GM12891 (cell line): ENCODE measurements around the gene C1orf122.

Experiments used
- DNase-seq: peaks from one replicate; pipeline ENCODE4 v3.0.0; 2011; ENCODE audit warnings: low spot score; ENCODE audit not compliant: insufficient read length
- FAIRE-seq: peaks from 2 replicates; lab custom pipeline; 2011; peaks lifted over from hg19 to GRCh38; lab: Jason Lieb, UNC
- PAX5 ChIP-seq: IDR thresholded peaks from 2 replicates; pipeline ENCODE4 v1.6.1; 2011; ENCODE audit warnings: low read length, moderate library complexity, mild to moderate bottlenecking; ENCODE audit not compliant: insufficient read depth, severe bottlenecking
- POLR2A ChIP-seq: IDR thresholded peaks from 2 replicates; pipeline ENCODE4 v1.6.1; 2011; ENCODE audit warnings: low read depth, low read length, control low read depth
- POLR2AphosphoS5 ChIP-seq: IDR thresholded peaks from 2 replicates; pipeline ENCODE4 v1.6.1; 2011; ENCODE audit warnings: low read depth, low read length, control low read depth
- POU2F2 ChIP-seq: IDR thresholded peaks from 2 replicates; pipeline ENCODE4 v1.6.1; 2011; ENCODE audit warnings: low read depth, mild to moderate bottlenecking, control low read depth, low read length, moderate library complexity
- SPI1 ChIP-seq: IDR thresholded peaks from 2 replicates; pipeline ENCODE4 v1.6.1; 2011; ENCODE audit warnings: low read depth, low read length, control low read depth
- TAF1 ChIP-seq: IDR thresholded peaks from 2 replicates; pipeline ENCODE4 v1.6.1; 2011; ENCODE audit warnings: low read depth, low read length, control low read depth

Gene C1orf122

GRCh38 chr1:37795340-37796125, 12.1 kb upstream of the C1orf122 start:
- peak; percentile 61 for FAIRE-seq
- DNase-seq = peak; percentile 42
- TF ChIP-seq TAF1 (no peak), POU2F2 (no peak), PAX5 (no peak), SPI1 (no peak), POLR2A (no peak), POLR2AphosphoS5 (no peak)

DNA sequence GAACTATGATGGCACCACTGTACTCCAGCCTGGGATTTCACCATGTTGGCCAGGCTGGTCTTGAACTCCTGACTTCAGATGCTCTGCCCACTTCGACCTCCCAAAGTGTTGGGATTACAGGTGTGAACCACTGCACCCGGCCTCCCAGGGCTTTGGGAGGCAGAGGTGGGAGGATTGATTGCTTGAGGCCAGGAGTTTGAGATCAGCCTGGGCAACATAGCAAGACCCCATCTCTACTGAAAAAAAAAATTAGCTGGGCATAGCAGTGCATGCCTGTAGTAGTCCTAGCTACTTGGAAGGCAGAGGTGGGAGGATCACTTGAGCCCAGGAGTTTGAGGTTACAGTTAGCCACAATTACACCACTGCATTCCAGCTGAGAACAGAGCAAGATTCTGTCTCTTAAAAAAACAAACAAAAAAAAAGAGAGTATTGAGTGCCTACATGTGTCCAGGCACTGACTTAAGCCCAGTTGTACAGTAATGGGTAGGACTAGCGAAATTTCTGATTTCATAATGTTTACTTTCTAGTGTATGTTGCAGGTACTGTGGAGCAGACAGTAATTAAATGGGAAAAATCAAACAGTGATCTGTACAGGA, 9.7 kb upstream of the C1orf122 start:
- TF ChIP-seq POU2F2 (no peak), SPI1 (no peak), POLR2A (no peak), TAF1 (no peak), POLR2AphosphoS5 (no peak), PAX5 (no peak)

GRCh38 chr1:37802439-37802838, 5.2 kb upstream of the C1orf122 start:
- no peak for FAIRE-seq
- TF ChIP-seq POLR2AphosphoS5 (peak; percentile 51; the same call in 1 of the 2 replicates), POU2F2 (no peak)
- no peak for DNase-seq

More for the DNA sequence above, 9.7 kb upstream of the C1orf122 start:
- no peak for FAIRE-seq
- DNase-seq = no peak

GRCh38 chr1:37807220-37807554, 403 bp upstream of the C1orf122 start:
- TF ChIP-seq POLR2AphosphoS5 (no peak), POLR2A (no peak), TAF1 (no peak), POU2F2 (no peak), PAX5 (no peak), SPI1 (no peak)
- DNase-seq = no peak
- peak; percentile 35 for FAIRE-seq

DNA sequence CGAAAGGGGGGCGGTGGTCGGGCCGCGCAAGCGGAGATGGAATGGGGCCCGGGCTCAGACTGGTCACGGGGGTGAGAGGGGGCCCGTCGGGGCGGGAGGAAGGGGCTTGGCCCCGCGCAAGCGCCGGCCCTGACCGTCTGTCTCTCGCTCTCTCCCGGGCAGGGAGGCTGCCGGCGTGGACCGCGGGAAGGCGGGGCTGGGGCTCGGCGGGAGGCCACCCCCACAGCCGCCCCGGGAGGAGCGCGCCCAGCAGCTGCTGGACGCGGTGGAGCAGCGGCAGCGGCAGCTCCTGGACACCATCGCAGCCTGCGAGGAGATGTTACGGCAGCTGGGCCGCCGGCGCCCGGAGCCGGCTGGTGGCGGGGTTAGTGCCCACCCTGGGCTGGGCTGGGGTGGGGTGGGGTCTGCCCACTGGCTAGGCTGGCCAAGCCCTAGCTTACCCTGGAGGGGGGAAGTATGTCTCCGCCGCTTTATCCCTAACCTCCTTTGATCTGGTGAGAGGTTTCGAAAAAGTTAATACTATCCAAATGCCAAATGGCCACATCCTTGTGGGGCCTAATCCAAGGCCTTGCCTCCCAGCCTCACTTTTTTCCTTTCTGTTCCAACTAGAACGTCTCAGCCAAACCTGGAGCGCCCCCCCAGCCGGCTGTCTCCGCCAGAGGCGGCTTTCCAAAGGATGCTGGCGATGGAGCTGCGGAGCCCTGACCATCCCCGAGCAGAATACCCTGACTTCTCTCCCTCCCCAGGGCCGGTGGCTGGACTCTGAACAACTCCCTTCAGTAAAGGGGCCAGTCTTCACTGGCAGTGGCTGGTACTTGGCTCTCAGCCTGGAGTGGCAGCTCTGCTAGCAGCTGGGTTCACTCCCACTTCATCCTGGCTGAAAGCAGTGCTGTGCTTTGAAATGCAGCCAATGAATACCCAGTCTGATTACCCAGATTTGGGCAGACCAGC, 1.1 kb downstream of the C1orf122 start:
- no peak; the same call in 1 of the 2 replicates for TF ChIP-seq POLR2A
- peak; percentile 85 for FAIRE-seq
- DNase-seq = no peak

DNA sequence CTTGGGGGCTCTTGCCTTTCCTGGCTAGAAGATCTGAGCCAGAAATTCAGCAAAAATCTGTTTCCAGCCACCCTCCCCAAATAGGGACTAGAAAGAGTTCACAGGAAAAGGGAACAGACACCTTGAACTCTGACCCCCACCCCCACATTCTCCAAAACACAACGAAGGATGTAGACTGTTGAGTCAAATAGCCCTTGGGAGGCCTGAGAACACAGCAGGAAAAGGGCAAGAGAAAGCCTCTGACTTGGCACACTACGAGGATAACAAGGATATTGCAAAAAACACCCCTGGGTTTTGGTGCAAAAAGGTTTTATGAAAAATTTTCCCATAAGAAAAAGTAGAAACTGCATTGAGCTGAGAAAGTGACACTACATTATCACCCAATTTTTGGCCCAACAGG, 2.4 kb downstream of the C1orf122 start:
- no peak for TF ChIP-seq SPI1
- no peak for TF ChIP-seq POU2F2
- no peak for TF ChIP-seq PAX5
- no peak for TF ChIP-seq POLR2AphosphoS5
- no peak for TF ChIP-seq POLR2A
- no peak for TF ChIP-seq TAF1
- FAIRE-seq (no peak), DNase-seq (no peak)

GRCh38 chr1:37811027-37811655, 3.6 kb downstream of the C1orf122 start:
- TF ChIP-seq POU2F2 = peak; percentile 86
- TF ChIP-seq POLR2A = no peak
- TF ChIP-seq SPI1 = no peak
- TF ChIP-seq TAF1 = no peak
- DNase-seq = peak; percentile 47
- FAIRE-seq = peak; percentile 87

DNA sequence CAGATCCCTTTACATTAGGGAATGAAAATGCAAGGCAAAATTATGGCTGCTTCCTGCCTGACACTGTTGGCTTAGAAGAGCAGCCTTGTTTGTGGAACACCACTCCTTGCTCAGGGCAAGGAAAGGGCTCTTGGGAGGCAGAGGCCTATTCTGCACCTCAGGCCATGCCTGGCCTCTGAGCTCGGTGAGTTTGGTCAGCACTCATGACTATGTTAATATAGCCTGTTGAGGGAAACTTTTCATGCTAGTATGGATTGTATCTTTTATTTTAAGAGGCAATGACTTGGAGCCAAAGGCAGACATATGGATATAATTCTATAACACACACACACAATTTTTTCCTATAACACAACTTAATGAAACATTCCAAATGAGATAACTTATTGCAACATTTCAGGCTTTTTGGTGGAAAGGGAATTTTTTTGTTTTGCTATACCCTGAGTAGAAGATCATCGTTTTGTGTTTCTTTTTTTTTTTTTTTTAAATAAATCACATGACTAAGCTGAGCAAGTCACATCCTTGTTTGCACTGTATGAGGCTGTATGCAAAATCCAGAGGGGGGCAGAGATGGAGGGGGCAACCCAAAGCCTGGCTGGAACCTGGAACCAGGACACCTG, 6.0 kb downstream of the C1orf122 start:
- TF ChIP-seq POLR2AphosphoS5 = no peak
- TF ChIP-seq PAX5 = no peak
- no peak for TF ChIP-seq TAF1
- no peak for TF ChIP-seq SPI1
- TF ChIP-seq POU2F2 = no peak
- TF ChIP-seq POLR2A = no peak
- DNase-seq (no peak), FAIRE-seq (no peak)

GRCh38 chr1:37814252-37814651, 6.7 kb downstream of the C1orf122 start:
- DNase-seq (no peak), FAIRE-seq (no peak)
- no peak for TF ChIP-seq TAF1
- no peak for TF ChIP-seq POLR2A
- no peak for TF ChIP-seq POLR2AphosphoS5
- no peak for TF ChIP-seq SPI1
- TF ChIP-seq PAX5 = no peak
- TF ChIP-seq POU2F2 = no peak
